Sigmoid colon (tissue), 7 donors: ENCODE data around the gene KCTD17. TPM values are rescaled to one million over a fixed set of nuclear protein-coding genes. Genes with fewer than 3 reads are reported as not detected.

Experiments used
- DNase-seq: peaks from one replicate; pipeline ENCODE4 v3.0.0-alpha.2; 2019
- H3K27ac ChIP-seq, 4 donors: fragments of 200-600 bp; sonication (generic); one replicate each; pipeline ENCODE4 v1.5.1; 2016 to 2019; ENCODE audit warnings: mild to moderate bottlenecking in 1 of 4
- H3K27me3 ChIP-seq, 3 donors: fragments of 200-600 bp; sonication (generic); one replicate each; pipeline ENCODE4 v1.5.1; 2019; ENCODE audit warnings: mild to moderate bottlenecking in 1 of 3
- H3K36me3 ChIP-seq, 4 donors: fragments of 200-600 bp; sonication (generic); one replicate each; pipeline ENCODE4 v1.5.1; 2016 to 2019
- H3K4me1 ChIP-seq, 4 donors: fragments of 200-600 bp; sonication (generic); one replicate each; pipeline ENCODE4 v1.5.1; 2017 to 2019
- H3K4me3 ChIP-seq, 4 donors: fragments of 200-600 bp; sonication (generic); one replicate each; pipeline ENCODE4 v1.5.1; 2017 to 2019; ENCODE audit warnings: mild to moderate bottlenecking in 2 of 4, moderate library complexity in 1 of 4
- H3K9me3 ChIP-seq, 4 donors: fragments of 200-600 bp in 3 of 4; sonication (generic) in 3 of 4; one replicate each; pipeline versions ENCODE4 v1.5.1 to v1.6.1; 2013 to 2019
- CTCF ChIP-seq, 4 experiments: fragments of 450-650 bp in 3 of 4; fragments of 200-600 bp in 1 of 4; IDR thresholded peaks; one replicate each; pipeline ENCODE4 v1.5.1; 2016 to 2019; ENCODE audit warnings: antibody characterized with exemption in 4 of 4, mild to moderate bottlenecking in 3 of 4, moderate library complexity in 2 of 4
- EP300 ChIP-seq, 4 donors: sonication (generic); formaldehyde crosslinking; IDR thresholded peaks; one replicate each; pipeline ENCODE4 v1.6.1; 2017; ENCODE audit warnings: antibody characterized with exemption in 4 of 4
- POLR2A ChIP-seq, 2 donors: fragments of 450-650 bp; IDR thresholded peaks; one replicate each; pipeline ENCODE4 v1.6.1; 2016; ENCODE audit warnings: antibody characterized with exemption in 2 of 2, mild to moderate bottlenecking in 2 of 2, moderate library complexity in 2 of 2
- POLR2AphosphoS5 ChIP-seq, 4 donors: sonication (generic); formaldehyde crosslinking; IDR thresholded peaks; one replicate each; pipeline ENCODE4 v1.6.1; 2017; ENCODE audit warnings: antibody characterized with exemption in 4 of 4
- WGBS, 2 donors: extraction: QIAGEN DNeasy Blood & Tissue Kit; methylation state at CpG; one replicate each; pipeline ENCODE4 v1.1.7; 2013; 5-methylcytosine and 5-hydroxymethylcytosine counted together
- intact Hi-C: fragments of 100-400 bp; cut with DNase I; formaldehyde crosslinking; loops from one replicate; pipeline ENCODE4 v1.15.1; 2023
- polyA plus RNA-seq, 3 donors: library from polyadenylated mRNA; stranded (reverse); fragments of 200-250 nt; gene quantifications; one replicate each; pipeline ENCODE4 v1.2.3, GENCODE V29; 2013
- total RNA-seq, 4 donors: library from RNA; depleted of rRNA; stranded (reverse); fragments of >200 nt; gene quantifications; one replicate each; pipeline ENCODE4 v1.1.0, GENCODE V29; 2016
- donor health status: healthy with polysubstance abuse.
- donor health status: Bipolar disorder and iron deficiency.
- donor health status: healthy.

Gene KCTD17
- total and polyA plus RNA-seq, 7 donors = 17.8 to 55.5 (median 30.1) TPM

GRCh38 chr22:37044634-37045625, 6.6 kb upstream of the KCTD17 start:
- H3K4me3 ChIP-seq = no peak overlapping the region
- no peaks in the 10 kb centered on the region for H3K9me3 ChIP-seq
- no peak overlapping the region for H3K27ac ChIP-seq
- H3K4me1 ChIP-seq = no peaks in the 10 kb centered on the region
- DNase-seq = no peak
- TF ChIP-seq EP300 (IDR thresholded peaks at IDR 0.05) = no peak
- no peak for TF ChIP-seq CTCF (IDR thresholded peaks at IDR 0.05)
- no peak for TF ChIP-seq POLR2A (IDR thresholded peaks at IDR 0.05)
- TF ChIP-seq POLR2AphosphoS5 (IDR thresholded peaks at IDR 0.05) = no peak
- 42 to 68% methylated on average over 9 of the region's 9 CpGs for WGBS, 2 donors
- intact Hi-C loops = loop anchor here (10.0 kb wide), 1 partner anchor 260 kb away; no protein-coding TSS in a partner anchor
- peaks cover 0 to 5% (median 0%) of the 10 kb centered on the region in 3 donors for H3K27me3 ChIP-seq
- H3K36me3 ChIP-seq = no peaks in the 10 kb centered on the region

DNA sequence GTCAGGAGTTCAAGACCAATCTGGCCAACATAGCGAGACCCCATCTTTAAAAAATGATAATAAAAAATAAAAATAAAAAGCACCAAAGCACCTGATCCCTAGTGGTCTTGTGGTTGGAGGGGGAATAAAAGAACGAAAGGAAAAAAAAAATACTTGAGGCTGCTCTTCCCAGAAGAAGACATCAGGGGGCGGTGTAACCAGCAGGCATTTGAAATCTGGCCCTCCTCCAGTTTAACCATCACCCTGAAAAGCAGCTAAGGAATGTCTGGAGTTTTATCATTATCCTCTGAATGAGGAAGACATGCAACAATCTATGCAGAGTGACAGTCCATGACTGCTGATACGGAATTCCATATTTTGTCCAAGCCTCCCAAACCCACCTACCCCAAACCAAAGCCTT, 5.6 kb upstream of the KCTD17 start:
- TF ChIP-seq EP300 (IDR thresholded peaks at IDR 0.05) = no peak
- TF ChIP-seq CTCF (IDR thresholded peaks at IDR 0.05) = no peak
- no peak for TF ChIP-seq POLR2A (IDR thresholded peaks at IDR 0.05)
- no peak for TF ChIP-seq POLR2AphosphoS5 (IDR thresholded peaks at IDR 0.05)
- Histone ChIP-seq H3K4me3 (no peak overlapping the region), H3K9me3 (no peaks in the 10 kb centered on the region), H3K4me1 (peaks cover 0 to 3% (median under 1%) of the 10 kb centered on the region in 4 donors), H3K36me3 (no peaks in the 10 kb centered on the region), H3K27me3 (peaks cover 0 to 5% (median 0%) of the 10 kb centered on the region in 3 donors), H3K27ac (no peak overlapping the region)
- 33 to 38% methylated on average over 4 of the region's 4 CpGs for WGBS, 2 donors
- intact Hi-C loops = loop anchor here (10.0 kb wide), 1 partner anchor 261 kb away; no protein-coding TSS in a partner anchor
- no peak for DNase-seq

DNA sequence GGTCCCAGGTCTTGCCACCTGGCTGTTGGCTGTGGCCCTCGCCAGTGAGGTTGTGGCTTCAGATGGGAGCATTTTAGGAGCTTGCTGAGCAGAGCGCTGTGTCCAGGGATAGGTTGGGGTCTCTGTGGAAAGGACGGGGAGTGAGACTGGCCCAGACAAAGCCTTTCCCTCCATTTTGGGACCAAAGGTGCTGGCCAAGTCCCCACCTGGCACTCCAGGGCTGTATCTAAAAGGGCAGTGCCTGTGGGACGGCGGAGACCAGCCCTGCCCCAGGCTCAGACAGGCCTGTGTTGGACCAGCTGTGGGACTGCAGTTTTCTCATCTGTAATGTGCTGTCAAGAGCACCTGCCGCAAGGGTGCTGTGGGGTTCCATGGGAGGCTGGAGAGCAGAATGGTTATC, 5.0 kb upstream of the KCTD17 start:
- 90 to 91% methylated on average over 6 of the region's 6 CpGs for WGBS, 2 donors
- no peaks in the 10 kb centered on the region for H3K36me3 ChIP-seq
- no peak overlapping the region for H3K27ac ChIP-seq
- DNase-seq = no peak
- peaks cover 0 to 5% (median 0%) of the 10 kb centered on the region in 3 donors for H3K27me3 ChIP-seq
- H3K4me1 ChIP-seq = peaks cover 0 to 8% (median 6%) of the 10 kb centered on the region in 4 donors
- intact Hi-C loops = loop anchor here (10.0 kb wide), 1 partner anchor 262 kb away; no protein-coding TSS in a partner anchor
- TF ChIP-seq EP300 (IDR thresholded peaks at IDR 0.05) (no peak), CTCF (IDR thresholded peaks at IDR 0.05) (no peak), POLR2A (IDR thresholded peaks at IDR 0.05) (no peak), POLR2AphosphoS5 (IDR thresholded peaks at IDR 0.05) (no peak)
- no peak overlapping the region for H3K4me3 ChIP-seq
- no peaks in the 10 kb centered on the region for H3K9me3 ChIP-seq

DNA sequence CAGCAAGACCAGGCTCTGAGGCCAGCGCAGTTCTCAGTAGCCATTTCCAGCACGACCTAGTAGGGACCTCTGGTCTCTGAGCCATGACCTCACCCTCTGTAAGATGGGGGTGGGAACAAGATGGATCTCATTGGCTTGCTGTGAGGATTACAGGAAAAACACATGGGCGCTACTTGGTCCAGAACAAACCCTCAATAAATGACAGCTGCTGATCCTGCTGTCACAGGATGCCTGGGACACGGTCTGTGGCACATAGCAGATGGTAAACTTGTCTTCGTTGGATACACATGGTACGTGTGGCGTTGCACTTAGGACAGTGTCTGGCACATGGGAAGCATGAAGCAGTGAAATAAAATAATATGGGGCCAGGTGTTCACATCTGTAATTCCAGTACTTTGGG, 4.5 kb upstream of the KCTD17 start:
- TF ChIP-seq POLR2AphosphoS5 (IDR thresholded peaks at IDR 0.05) = no peak
- no peak for TF ChIP-seq EP300 (IDR thresholded peaks at IDR 0.05)
- TF ChIP-seq CTCF (IDR thresholded peaks at IDR 0.05) = no peak
- no peak for TF ChIP-seq POLR2A (IDR thresholded peaks at IDR 0.05)
- Histone ChIP-seq H3K4me1 (peaks cover 0 to 12% (median 7%) of the 10 kb centered on the region in 4 donors), H3K27ac (no peak overlapping the region), H3K9me3 (no peaks in the 10 kb centered on the region), H3K4me3 (no peak overlapping the region), H3K36me3 (no peaks in the 10 kb centered on the region), H3K27me3 (peaks cover 0 to 5% (median 0%) of the 10 kb centered on the region in 3 donors)
- 81 to 86% methylated on average over 7 of the region's 7 CpGs for WGBS, 2 donors
- intact Hi-C loops = loop anchor here (10.0 kb wide), 1 partner anchor 262 kb away; no protein-coding TSS in a partner anchor
- DNase-seq = no peak
